Sigmoid colon (tissue), 4 donors: Measurements from ENCODE around the gene AP4B1.

Experiments
- POLR2A ChIP-seq, 2 donors: fragments of 450-650 bp; IDR thresholded peaks; one replicate each; pipeline ENCODE4 v1.6.1; 2016; ENCODE audit warnings: antibody characterized with exemption in 2 of 2, mild to moderate bottlenecking in 2 of 2, moderate library complexity in 2 of 2
- POLR2AphosphoS5 ChIP-seq, 4 donors: sonication (generic); formaldehyde crosslinking; IDR thresholded peaks; one replicate each; pipeline ENCODE4 v1.6.1; 2017; ENCODE audit warnings: antibody characterized with exemption in 4 of 4

GRCh38 chr1:113895961-113896360 lies 8.6 kb downstream of the AP4B1 start:
- TF ChIP-seq POLR2A (IDR thresholded peaks at IDR 0.05) (no peak), POLR2AphosphoS5 (IDR thresholded peaks at IDR 0.05) (no peak)
